NB4 (cell line): Measurements from ENCODE around the gene SERP2.

Experiments used
- DNase-seq: peaks from one replicate; pipeline ENCODE4 v3.0.0; 2010; ENCODE audit warnings: low read depth
- H3K4me3 ChIP-seq: one replicate; pipeline ENCODE4 v1.5.1; 2011; ENCODE audit warnings: mild to moderate bottlenecking, low read depth, low read length, moderate library complexity
- MYC ChIP-seq: IDR thresholded peaks from 2 replicates; pipeline ENCODE4 v1.6.1; 2011; ENCODE audit warnings: low read depth, low read length
- POLR2A ChIP-seq: IDR thresholded peaks from 2 replicates; pipeline ENCODE4 v1.6.1; 2011; ENCODE audit warnings: mild to moderate bottlenecking; ENCODE audit not compliant: insufficient read length; ENCODE audit errors: extremely low read depth
- TF ChIP-seq, protein P1 (sequence below): IDR thresholded peaks from one replicate; pipeline ENCODE4 v1.5.1; 2012; ENCODE audit warnings: low read depth, low read length
- TF ChIP-seq, protein P2 (sequence below): IDR thresholded peaks from 2 replicates; pipeline ENCODE4 v1.6.1; 2011; ENCODE audit warnings: low read depth, low read length

The SERP2 gene

DNA sequence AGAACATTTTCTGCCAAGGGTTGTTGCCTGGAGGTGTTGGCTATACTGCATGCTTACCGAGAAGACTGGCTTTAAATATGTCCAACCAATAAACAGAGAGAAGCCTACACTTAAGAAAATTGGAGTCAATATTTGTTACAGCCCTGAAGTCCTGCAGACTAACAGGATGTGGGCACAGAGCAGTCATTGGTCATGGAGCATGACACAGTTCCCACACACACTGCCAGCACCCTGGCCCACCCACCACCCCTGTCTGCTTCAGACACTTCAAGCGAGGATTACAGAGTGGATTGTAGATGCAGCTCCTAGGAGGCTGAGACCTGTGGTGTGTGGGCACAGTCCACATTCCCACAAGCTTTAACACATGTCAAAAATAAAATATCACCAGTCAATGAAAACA lies 21.0 kb upstream of the SERP2 start:
- TF ChIP-seq, protein P1, sequence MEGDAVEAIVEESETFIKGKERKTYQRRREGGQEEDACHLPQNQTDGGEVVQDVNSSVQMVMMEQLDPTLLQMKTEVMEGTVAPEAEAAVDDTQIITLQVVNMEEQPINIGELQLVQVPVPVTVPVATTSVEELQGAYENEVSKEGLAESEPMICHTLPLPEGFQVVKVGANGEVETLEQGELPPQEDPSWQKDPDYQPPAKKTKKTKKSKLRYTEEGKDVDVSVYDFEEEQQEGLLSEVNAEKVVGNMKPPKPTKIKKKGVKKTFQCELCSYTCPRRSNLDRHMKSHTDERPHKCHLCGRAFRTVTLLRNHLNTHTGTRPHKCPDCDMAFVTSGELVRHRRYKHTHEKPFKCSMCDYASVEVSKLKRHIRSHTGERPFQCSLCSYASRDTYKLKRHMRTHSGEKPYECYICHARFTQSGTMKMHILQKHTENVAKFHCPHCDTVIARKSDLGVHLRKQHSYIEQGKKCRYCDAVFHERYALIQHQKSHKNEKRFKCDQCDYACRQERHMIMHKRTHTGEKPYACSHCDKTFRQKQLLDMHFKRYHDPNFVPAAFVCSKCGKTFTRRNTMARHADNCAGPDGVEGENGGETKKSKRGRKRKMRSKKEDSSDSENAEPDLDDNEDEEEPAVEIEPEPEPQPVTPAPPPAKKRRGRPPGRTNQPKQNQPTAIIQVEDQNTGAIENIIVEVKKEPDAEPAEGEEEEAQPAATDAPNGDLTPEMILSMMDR = no peak
- no peak for TF ChIP-seq POLR2A
- no peak for TF ChIP-seq MYC
- TF ChIP-seq, protein P2, sequence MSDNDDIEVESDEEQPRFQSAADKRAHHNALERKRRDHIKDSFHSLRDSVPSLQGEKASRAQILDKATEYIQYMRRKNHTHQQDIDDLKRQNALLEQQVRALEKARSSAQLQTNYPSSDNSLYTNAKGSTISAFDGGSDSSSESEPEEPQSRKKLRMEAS = no peak
- H3K4me3 ChIP-seq = no peak overlapping the region
- DNase-seq = no peak

DNA sequence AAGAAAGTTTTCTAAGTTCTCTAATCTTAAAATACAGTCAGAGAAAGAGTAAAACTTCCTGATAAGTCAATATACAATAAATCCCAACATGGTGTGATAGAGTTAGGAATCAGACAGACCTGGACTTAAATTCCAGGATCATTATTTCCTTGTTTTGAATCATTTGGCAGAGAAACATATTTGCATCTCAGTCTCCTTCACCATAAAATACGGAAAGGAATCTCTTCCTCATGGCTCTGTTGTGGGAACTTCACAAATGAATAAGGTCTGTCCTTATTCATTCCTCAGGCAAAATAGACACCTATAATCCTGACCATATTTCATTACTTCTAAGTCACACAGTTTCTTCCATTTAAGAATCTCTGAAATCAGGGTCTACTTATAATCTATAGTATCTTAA lies 19.3 kb upstream of the SERP2 start:
- TF ChIP-seq, protein P1 = no peak
- TF ChIP-seq, protein P2 = no peak
- TF ChIP-seq MYC = no peak
- TF ChIP-seq POLR2A = no peak
- DNase-seq = no peak
- no peak overlapping the region for H3K4me3 ChIP-seq

DNA sequence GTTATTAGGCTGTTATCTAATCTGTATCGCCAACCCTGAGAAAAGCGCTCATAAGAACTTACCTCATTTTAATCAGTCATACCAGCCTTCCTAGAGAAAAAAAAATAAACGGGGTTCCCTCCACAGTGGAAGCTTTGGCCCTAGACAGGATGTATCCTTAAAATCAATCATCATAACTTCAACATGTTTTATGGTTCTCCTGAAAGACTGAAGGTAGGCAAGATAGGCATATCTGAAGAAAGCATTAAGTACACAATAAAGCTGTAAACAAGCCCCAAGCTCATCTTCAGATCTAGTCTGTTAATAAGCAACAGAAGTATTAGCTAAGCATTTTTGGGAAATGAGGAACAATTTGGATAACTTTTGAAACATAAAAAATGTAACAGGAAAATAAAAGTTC lies 18.7 kb upstream of the SERP2 start:
- TF ChIP-seq POLR2A (no peak), MYC (no peak)
- TF ChIP-seq, protein P1 = no peak
- TF ChIP-seq, protein P2 = no peak

DNA sequence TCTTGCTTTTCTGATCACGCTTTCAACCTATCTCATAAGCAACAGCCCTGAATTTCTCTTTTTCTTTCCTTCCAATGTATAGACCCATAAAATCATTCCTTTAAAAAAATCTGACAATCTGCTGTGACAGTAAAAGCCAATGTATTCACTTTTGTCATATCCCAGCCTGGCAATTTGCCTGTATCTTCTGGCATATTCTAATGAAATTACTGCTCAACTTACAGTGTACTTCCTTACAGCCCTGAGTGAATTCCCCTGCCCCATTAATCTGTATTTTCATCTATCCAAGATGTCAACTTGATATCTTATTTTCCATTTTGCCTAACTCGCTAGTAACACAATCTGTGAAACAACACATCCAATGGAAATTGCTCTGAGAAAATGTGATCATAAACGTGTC lies 18.0 kb upstream of the SERP2 start:
- no peak for TF ChIP-seq MYC
- TF ChIP-seq, protein P2 = no peak
- no peak for TF ChIP-seq POLR2A
- TF ChIP-seq, protein P1 = no peak
- no peak for DNase-seq
- H3K4me3 ChIP-seq = no peak overlapping the region

More for the DNA sequence above, 18.7 kb upstream of the SERP2 start:
- no peak overlapping the region for H3K4me3 ChIP-seq
- DNase-seq = no peak

DNA sequence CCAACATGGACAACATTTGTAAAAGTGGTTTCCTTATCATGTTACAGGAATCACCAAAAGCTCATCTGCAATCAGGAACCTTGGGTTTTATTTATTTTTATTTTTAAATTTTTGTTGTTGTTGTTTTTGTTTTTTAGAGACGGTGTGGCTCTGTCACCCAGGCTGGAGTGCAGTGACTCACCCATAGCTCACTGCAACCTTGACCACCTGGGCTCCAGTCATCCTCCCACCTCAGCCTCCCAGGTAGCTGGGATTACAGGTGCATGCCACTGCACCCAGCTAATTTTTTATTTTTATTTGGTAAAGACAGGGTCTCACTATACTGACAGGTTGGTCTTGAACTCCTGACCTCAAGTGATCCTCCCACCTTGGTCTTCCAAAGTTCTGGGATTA lies 13.6 kb upstream of the SERP2 start:
- TF ChIP-seq, protein P1 = no peak
- TF ChIP-seq POLR2A (no peak), MYC (no peak)
- TF ChIP-seq, protein P2 = no peak
- no peak for DNase-seq
- H3K4me3 ChIP-seq = no peak overlapping the region
